ENCODE results near the gene OR4P4.

DNA sequence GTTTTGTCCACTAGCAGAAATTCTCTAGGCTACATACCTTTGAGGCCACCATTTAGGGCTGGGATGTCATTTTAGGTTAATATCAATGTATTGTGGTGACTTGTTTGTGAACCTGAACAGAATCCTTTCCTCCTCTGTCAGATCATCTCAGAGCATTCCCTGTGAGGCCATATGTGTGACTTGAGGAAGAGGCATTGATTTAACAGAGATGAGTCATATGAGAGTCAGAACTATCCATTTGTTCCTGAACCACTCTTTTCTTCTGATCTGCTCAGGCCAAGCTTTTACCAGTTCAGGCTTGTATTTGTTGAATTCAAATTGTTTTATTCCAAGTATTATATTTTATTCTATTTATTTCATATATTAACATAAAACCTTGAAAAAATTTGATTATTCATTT lies 20.2 kb downstream of the OR4P4 start:
- no peak for TF ChIP-seq POLR2A (IDR thresholded peaks at IDR 0.05; ENCODE audit: low read length)
- TF ChIP-seq CHD4 (IDR thresholded peaks at IDR 0.05; ENCODE audit: borderline replicate concordance), result no peak
- TF ChIP-seq, protein P1, sequence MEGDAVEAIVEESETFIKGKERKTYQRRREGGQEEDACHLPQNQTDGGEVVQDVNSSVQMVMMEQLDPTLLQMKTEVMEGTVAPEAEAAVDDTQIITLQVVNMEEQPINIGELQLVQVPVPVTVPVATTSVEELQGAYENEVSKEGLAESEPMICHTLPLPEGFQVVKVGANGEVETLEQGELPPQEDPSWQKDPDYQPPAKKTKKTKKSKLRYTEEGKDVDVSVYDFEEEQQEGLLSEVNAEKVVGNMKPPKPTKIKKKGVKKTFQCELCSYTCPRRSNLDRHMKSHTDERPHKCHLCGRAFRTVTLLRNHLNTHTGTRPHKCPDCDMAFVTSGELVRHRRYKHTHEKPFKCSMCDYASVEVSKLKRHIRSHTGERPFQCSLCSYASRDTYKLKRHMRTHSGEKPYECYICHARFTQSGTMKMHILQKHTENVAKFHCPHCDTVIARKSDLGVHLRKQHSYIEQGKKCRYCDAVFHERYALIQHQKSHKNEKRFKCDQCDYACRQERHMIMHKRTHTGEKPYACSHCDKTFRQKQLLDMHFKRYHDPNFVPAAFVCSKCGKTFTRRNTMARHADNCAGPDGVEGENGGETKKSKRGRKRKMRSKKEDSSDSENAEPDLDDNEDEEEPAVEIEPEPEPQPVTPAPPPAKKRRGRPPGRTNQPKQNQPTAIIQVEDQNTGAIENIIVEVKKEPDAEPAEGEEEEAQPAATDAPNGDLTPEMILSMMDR (IDR thresholded peaks at IDR 0.05), result no peak
- TF ChIP-seq CHD2 (IDR thresholded peaks at IDR 0.05; ENCODE audit: low read length, partially characterized antibody), result no peak
- no peak for TF ChIP-seq POLR2AphosphoS2 (conservative IDR thresholded peaks at IDR 0.05; ENCODE audit: low read length)
- TF ChIP-seq, protein P2, sequence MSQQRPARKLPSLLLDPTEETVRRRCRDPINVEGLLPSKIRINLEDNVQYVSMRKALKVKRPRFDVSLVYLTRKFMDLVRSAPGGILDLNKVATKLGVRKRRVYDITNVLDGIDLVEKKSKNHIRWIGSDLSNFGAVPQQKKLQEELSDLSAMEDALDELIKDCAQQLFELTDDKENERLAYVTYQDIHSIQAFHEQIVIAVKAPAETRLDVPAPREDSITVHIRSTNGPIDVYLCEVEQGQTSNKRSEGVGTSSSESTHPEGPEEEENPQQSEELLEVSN (IDR thresholded peaks at IDR 0.05; ENCODE audit: borderline replicate concordance, low read depth), result no peak
- TF ChIP-seq, protein P3, sequence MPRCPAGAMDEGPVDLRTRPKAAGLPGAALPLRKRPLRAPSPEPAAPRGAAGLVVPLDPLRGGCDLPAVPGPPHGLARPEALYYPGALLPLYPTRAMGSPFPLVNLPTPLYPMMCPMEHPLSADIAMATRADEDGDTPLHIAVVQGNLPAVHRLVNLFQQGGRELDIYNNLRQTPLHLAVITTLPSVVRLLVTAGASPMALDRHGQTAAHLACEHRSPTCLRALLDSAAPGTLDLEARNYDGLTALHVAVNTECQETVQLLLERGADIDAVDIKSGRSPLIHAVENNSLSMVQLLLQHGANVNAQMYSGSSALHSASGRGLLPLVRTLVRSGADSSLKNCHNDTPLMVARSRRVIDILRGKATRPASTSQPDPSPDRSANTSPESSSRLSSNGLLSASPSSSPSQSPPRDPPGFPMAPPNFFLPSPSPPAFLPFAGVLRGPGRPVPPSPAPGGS (IDR thresholded peaks at IDR 0.05), result no peak
- no peak for TF ChIP-seq MYC (IDR thresholded peaks at IDR 0.05; ENCODE audit: borderline replicate concordance, low read length)
- TF ChIP-seq FOSB (CRISPR knock-in tag; IDR thresholded peaks at IDR 0.05), result no peak
- TF ChIP-seq KDM1A (IDR thresholded peaks at IDR 0.05; ENCODE audit: low read depth), result no peak
- TF ChIP-seq RCOR1 (IDR thresholded peaks at IDR 0.05; ENCODE audit: low read depth, low read length), result no peak
- no peak for TF ChIP-seq ESRRA (IDR thresholded peaks at IDR 0.05; ENCODE audit: borderline replicate concordance, low read length)
